OCI-LY3 (cell line): ENCODE measurements around the gene SPATA2L.

Experiments
- CTCF ChIP-seq: fragments of 200-600, 300-600 bp; sonication (generic); IDR thresholded peaks from 2 replicates; pipeline ENCODE4 v1.5.1; 2014; ENCODE audit warnings: antibody characterized with exemption, low read length, low read depth
- EZH2phosphoT487 ChIP-seq: fragments of 200-600 bp; shearing (Covaris generic); IDR thresholded peaks from 2 replicates; pipeline ENCODE4 v1.6.1; 2018; ENCODE audit warnings: antibody characterized with exemption, mixed run types, low read depth

- TF ChIP-seq CTCF (no peak), EZH2phosphoT487 (no peak)
These were observed 19.5 kb upstream of the SPATA2L start, which contains the start of the genes VPS9D1 and ZNF276 for GRCh38 chr16:89720813-89721545.
